Activated naive CD4-positive, alpha-beta T cell treated with anti-CD3 and anti-CD28 coated beads, Interleukin-2, amount 50 U/mL, for 16 hours (primary cell): ENCODE data around the gene ASPSCR1.
"Not testable (repeated sequence)": the region's sequence is repeated elsewhere in the genome, so short reads cannot be mapped to it uniquely, and the experiment has no call there.

ENCODE experiments used
- DNase-seq: peaks from one replicate; pipeline ENCODE4 v3.0.0-alpha.2; 2020

Gene ASPSCR1

GRCh38 chr17:81941484-81942166 lies 35.8 kb upstream of the ASPSCR1 start:
- DNase-seq, result no peak

GRCh38 chr17:81942167-81942553 lies 35.3 kb upstream of the ASPSCR1 start:
- no peak for DNase-seq

- no peak for DNase-seq
Measured at GRCh38 chr17:81944858-81945257, 32.6 kb upstream of the ASPSCR1 start.

GRCh38 chr17:81947189-81947588 lies 30.2 kb upstream of the ASPSCR1 start, which contains the start of gene MYADML2:
Gene MYADML2, minus strand, starts transcription at chr17:81947233. Its CDS starts 5,492 bp downstream, at chr17:81941741.
- no peak for DNase-seq

- no peak for DNase-seq
Measured at GRCh38 chr17:81948635-81949378, 28.6 kb upstream of the ASPSCR1 start.

- DNase-seq, result no peak
Measured at GRCh38 chr17:81950501-81950900, 26.9 kb upstream of the ASPSCR1 start.

GRCh38 chr17:81951785-81952684 lies 25.4 kb upstream of the ASPSCR1 start:
- no peak for DNase-seq

GRCh38 chr17:81952792-81953228 lies 24.6 kb upstream of the ASPSCR1 start:
- no peak for DNase-seq

GRCh38 chr17:81953443-81953842 lies 24.0 kb upstream of the ASPSCR1 start:
- not testable (repeated sequence) for DNase-seq

- no peak for DNase-seq
Measured at GRCh38 chr17:81954131-81955057, 23.0 kb upstream of the ASPSCR1 start.

GRCh38 chr17:81955058-81955681 lies 22.3 kb upstream of the ASPSCR1 start:
- DNase-seq, result no peak

GRCh38 chr17:81955756-81956544 lies 21.5 kb upstream of the ASPSCR1 start:
- DNase-seq, result no peak

GRCh38 chr17:81956607-81957589 lies 20.5 kb upstream of the ASPSCR1 start:
- no peak for DNase-seq

- no peak for DNase-seq
Measured at GRCh38 chr17:81957691-81958432, 19.6 kb upstream of the ASPSCR1 start.

GRCh38 chr17:81958633-81959342 lies 18.6 kb upstream of the ASPSCR1 start:
- DNase-seq, result no peak

- peak; percentile 83 for DNase-seq
Measured at GRCh38 chr17:81959362-81960129, 17.9 kb upstream of the ASPSCR1 start.
